ENCODE measurements around the gene PLCL2.

DNA sequence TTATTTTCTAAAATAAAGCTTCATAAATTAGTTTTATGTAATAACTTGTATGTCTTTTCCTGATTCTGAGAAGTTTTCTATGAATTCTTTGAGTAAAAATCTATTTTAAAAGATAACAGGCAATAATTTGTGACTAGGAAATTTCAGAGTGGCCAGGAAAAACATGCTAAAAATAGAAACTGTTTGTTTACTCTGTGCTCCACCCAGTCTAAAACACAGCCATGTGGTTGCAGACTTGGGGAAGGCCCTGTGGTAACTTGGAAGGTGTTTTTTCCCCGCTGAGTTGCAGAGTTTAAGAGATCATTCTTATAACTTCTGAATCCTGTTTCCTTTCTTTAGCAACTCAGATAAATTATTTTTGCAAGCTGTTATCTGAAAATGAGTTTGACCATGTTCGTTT lies 21.9 kb downstream of the PLCL2 start:
- TF ChIP-seq, protein P1, sequence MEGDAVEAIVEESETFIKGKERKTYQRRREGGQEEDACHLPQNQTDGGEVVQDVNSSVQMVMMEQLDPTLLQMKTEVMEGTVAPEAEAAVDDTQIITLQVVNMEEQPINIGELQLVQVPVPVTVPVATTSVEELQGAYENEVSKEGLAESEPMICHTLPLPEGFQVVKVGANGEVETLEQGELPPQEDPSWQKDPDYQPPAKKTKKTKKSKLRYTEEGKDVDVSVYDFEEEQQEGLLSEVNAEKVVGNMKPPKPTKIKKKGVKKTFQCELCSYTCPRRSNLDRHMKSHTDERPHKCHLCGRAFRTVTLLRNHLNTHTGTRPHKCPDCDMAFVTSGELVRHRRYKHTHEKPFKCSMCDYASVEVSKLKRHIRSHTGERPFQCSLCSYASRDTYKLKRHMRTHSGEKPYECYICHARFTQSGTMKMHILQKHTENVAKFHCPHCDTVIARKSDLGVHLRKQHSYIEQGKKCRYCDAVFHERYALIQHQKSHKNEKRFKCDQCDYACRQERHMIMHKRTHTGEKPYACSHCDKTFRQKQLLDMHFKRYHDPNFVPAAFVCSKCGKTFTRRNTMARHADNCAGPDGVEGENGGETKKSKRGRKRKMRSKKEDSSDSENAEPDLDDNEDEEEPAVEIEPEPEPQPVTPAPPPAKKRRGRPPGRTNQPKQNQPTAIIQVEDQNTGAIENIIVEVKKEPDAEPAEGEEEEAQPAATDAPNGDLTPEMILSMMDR (IDR thresholded peaks at IDR 0.05; ENCODE audit: low read depth, low read length, missing input control): no peak
- TF ChIP-seq HNF4G (IDR thresholded peaks at IDR 0.05): no peak
